GOT3 (cell line): ENCODE measurements around the gene RNF217.

Experiments
- DNase-seq: peaks from one replicate; lab custom pipeline; 2025; ENCODE audit warnings: mixed read lengths; lab: John Stamatoyannopoulos, UW

The RNF217 gene

GRCh38 chr6:124989136-124989983 is 27.1 kb downstream of the RNF217 start:
- no peak for DNase-seq

DNA sequence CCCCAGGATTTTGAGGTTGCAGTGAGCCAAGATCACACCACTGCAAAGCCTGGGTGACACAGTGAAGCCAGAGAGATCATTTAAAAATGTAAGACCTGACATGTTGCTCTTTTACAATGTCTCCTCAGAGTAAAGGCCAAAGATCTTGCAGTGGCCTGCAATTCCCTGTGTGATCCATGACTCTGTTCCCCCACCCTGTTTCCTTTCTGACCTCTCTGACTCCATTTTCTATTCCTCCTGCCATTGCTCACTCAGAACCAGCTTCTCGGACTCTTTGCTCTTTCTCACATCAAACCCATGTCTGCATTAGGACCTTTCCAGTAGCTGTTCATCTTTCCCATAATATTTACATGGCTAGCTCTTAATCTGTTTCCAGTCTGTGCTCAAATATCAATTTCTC is 28.8 kb downstream of the RNF217 start:
- no peak for DNase-seq

DNA sequence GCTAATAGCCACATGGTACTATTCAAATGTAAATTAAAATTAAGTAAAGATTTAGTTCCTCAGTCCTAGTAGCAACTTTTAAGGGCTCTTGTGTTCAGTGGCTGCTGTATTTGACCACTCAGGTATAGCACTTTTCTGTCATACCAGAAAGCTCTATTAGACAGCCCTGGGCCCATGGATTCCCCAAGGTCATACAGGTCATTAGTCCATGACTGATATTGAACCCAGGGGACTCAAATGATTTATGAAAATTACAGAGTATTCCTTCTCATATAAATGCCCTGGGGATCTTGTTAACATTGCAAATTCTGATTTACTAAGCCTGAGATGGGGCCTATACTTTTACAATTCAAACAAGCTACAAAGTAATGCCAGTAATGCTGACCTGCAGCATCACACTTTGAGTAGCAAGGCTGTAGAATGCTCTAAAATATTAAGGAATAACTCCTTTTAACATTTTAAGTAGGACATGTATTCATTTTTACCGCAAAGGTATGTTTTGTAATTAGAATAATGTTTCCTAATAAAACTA is 29.6 kb downstream of the RNF217 start:
- no peak for DNase-seq

DNA sequence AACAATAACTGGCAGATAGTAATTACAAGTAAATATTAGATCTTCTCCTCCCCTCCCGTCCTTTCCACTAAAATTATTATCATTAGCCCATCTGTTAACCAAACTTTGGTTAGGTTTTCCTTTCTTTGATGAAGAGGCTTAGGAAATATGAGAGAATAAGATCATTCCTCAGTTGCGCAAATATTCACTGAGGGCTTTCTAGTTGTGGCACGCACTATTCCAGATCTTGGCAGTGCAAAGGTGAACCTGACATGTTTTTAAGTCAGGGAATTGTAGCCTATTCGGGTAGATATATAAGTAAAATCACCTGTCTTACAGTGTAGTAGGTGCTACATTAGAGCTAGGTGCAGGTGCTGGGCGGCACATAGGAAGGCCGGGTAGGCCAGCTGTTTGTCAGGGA is 31.1 kb downstream of the RNF217 start:
- DNase-seq: no peak

GRCh38 chr6:124994648-124995047 is 32.4 kb downstream of the RNF217 start:
- no peak for DNase-seq

DNA sequence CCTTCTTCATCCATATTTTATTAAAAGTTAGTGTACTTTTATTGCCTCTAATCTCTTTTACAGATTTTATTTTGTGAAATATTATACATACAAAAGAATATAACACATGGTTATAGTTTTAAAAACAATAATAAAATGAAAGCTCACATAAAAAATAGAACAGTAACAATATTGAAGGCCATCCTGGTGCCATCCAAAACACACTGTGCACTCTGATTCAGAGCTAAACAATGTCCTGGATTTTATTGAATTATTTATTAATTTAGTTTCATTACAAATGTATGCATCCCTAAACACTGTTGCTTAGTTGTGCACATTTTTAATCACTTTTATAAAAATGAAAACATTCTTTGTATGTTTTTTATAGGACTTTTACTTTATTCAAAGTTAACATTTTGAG is 32.9 kb downstream of the RNF217 start:
- no peak for DNase-seq

DNA sequence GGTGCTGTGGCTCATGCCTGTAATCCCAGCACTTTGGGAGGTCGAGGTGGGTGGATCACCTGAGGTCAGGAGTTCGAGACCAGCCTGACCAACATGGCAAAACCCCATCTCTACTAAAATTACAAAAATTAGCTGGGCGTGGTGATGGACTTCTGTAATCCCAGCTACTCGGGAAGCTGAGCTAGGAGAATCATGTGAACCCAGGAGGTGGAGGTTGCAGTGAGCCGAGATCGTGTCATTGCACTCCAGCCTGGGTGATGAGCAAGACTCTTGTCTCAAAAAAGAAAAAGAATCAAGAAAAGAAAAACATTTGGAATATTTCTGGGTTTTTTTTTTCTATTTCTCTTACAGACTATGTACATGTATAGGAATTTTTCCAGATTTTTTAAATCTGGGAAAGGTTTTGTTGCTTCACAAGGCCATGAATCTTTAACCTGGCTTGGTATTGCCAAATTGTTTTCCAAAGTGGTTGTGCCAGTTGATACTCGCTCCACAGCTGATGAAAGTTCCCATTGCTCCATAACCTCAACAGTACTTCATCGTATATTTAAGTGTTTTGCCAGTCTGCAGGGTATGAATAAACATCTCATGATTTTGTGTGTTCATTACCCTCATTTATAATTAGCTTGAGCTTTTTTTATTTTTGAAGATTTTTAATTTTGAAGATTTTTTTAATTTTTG is 33.5 kb downstream of the RNF217 start:
- no peak for DNase-seq

- no peak for DNase-seq
Observed at GRCh38 chr6:124996411-124996810, 34.2 kb downstream of the RNF217 start.

- no peak for DNase-seq
Observed at GRCh38 chr6:124997196-124997875, 35.1 kb downstream of the RNF217 start.

DNA sequence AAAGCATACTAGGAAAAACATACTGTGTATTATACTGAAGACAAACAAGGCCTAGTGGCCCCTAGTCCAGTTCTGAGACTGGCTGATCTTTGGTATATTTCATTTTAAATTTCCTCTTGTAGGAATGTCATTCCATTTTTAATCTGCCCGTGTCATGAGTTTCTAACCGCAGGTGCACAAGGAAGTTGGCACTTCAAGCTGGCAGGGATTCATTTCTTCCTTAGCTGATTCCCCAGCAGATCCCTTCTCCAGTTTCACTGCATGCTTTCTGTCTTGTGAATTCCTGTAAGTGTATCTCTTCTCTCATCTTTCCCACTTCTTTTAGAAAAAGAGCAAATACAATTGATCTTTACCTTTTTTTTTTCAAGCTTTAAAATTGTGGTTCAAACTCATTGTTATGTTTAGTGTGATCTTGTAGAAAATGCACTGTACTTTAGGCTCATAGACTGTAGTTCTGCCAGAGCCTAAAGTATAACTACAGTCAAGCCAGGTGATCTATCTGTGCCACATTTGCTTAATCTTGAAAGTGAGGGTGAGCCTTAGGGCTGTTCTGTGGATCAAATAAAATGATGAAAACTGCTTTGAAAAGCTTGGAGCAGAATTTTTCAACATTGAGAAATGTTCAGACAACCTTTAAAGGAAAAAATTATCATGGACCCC is 37.0 kb downstream of the RNF217 start:
- DNase-seq: no peak

DNA sequence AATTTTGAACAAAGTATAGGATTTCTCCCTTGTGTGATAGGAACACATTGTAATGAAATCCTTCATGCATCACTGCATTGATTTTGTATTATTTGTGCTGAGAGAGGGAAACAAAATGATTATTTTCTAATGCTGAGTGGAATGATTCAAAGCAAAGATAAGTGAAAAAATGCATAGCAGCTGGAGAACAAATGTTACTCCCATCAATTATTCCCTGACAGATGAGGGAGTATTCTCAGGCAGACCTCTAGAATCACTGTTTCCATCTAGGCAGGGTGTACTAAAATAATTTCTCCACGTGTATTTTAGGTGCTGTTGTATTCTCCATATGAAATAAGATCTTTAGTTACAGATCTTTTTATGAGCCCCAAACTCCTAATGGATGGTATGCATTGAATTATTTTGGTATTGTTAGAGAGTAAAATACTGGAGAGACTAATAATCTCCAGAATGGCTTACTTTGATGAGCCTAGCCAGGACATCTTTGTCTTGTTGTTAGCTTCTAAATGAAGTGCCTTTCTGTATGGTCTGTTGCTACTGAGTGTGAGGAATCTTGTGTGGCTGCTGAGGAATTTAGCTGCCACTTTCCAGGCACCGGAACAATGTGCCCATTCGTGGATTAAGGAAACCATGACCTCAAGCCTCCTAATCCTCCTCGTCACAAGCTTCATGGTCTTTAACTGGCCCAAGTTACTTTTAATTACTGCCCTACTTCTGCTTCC is 39.6 kb downstream of the RNF217 start:
- DNase-seq: no peak

- DNase-seq: no peak
Observed at GRCh38 chr6:125002406-125002741, 40.1 kb downstream of the RNF217 start.

DNA sequence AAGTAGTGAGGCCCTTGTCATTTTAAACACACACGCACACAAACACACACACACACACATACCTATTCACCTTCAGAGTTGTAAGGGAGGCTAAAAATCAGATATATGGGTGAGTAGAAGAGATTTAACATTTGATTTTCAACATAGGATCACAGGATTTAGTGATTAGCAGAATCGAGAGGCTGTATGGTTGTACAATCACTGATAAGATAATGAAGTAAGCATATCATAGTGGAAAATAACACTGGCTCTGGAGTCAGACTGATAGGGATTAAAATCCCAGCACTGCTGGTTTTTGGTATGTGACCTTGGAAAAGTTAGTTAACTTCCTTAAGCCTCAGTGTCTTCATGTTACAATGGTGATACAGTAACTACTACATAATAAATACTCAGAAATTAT is 40.8 kb downstream of the RNF217 start:
- no peak for DNase-seq

- DNase-seq: no peak
Observed at GRCh38 chr6:125004198-125004597, 42.0 kb downstream of the RNF217 start.

DNA sequence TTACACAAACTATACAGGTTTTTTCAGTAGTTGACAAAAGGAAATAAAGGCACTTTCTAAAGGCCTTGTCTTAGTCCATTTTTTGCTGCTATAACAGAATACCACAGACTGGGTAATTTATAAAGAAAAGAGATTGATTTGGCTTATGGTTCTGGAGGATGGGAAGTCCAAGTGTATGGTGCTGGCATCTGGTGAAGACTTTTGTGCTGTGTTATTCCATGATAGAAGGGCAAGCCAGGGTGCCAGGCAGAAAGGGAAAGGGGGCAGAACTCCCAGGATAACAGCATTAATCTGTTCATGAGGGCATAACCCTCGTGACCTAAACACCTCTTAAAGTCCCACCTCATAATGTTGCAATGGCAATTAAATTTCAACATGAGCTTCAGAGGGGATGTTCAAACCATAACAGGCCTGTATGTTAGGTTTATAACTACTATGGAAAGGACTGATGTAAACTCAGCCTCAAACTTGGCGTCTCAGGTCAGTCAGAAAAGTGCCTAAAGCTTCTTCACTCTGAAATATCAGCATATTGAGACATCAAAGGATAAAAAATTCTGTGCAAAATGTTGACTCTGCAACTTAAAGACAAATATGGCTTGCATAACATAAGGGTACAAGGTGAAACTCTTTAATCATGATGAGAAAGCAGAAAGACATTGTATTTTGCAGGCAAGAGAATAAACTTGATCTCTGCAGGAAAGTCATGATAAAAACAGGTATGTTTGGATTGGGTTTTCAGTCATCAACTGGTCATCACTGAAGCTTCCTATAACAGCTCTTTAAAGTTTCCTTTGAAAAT is 42.8 kb downstream of the RNF217 start:
- DNase-seq: no peak

DNA sequence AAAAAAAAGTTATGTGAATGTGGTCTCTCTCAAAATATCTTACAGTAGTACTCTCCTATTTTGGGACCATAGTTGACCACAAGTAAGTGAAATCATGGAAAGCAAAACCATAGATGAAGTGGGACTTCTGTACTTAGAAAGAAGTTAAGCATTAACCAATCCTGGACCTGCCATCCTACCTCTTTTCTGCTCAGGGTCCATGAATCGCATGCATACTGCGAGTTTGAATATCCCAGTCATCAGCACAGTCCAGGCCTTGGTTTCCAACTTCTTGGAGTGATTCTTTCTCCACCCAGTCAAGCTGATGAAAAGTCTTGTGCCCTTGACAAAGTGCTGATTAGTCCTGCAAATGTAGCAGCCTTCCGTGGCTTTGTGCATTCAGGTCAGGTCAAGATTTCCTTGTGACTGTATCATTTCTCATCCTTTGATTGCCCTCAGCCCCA is 46.0 kb downstream of the RNF217 start:
- DNase-seq: no peak

DNA sequence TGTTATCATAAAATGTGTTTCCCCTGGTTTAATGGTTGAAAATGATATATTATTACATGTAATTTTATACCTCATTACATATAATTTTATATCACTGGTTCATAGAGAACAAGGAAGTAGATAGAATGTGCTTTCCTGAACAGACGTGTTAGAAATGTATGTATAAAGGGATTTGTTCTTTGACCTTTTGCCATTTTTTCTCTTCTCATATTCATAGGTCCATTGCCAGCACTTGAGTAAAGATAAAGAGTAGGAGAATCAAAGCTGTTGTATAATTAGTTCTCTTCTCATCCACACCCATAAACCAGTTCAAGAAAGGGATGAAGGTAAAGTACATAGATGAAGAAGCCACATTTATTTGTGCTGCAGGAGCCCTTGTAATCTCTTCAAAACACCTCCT is 46.7 kb downstream of the RNF217 start:
- DNase-seq: no peak

- DNase-seq: no peak
Observed at GRCh38 chr6:125009578-125009977, 47.3 kb downstream of the RNF217 start.

- DNase-seq: no peak
Observed at GRCh38 chr6:125013938-125014660, 51.9 kb downstream of the RNF217 start.

DNA sequence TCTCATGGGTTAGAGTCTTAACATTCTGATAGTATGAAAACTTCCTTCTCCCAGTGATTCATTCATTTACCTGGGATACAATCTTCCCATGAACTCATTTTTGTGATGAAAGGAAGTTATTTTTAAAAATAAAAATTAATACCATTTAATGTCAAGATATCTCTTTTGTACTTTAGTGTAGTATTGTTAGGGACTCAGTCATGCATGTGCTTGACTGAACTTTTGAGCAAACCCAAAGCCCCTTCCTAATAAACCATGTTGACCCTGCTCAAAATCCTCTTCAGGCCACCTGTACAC is 52.4 kb downstream of the RNF217 start:
- no peak for DNase-seq
